ENCODE measurements around the gene PVALB.
"Not testable (repeated sequence)": the region's sequence is repeated elsewhere in the genome, so short reads cannot be mapped to it uniquely, and the experiment has no call there.

The PVALB gene

GRCh38 chr22:36754881-36755280 lies 62.0 kb downstream of the PVALB start:
- DNase-seq: not testable (repeated sequence)

DNA sequence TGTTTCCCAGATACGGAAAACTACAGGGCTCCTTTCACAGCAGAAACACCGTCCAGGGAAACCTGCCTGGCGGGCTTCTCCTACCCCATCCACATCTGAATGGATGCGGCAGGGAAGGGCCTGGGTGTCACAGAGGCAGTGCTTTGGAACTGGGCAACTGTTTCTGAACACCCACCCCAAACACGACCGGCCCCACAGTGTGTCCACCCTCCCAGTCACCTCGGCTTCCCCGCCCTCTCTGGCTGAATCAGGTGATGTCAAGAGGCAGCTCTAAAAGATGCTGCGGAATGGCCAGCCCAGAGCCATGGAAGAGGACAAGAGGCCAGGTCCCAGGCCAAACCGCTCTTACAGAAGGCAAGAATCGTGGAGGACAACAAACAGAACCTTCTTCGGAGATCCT lies 62.9 kb downstream of the PVALB start:
- DNase-seq: no peak

DNA sequence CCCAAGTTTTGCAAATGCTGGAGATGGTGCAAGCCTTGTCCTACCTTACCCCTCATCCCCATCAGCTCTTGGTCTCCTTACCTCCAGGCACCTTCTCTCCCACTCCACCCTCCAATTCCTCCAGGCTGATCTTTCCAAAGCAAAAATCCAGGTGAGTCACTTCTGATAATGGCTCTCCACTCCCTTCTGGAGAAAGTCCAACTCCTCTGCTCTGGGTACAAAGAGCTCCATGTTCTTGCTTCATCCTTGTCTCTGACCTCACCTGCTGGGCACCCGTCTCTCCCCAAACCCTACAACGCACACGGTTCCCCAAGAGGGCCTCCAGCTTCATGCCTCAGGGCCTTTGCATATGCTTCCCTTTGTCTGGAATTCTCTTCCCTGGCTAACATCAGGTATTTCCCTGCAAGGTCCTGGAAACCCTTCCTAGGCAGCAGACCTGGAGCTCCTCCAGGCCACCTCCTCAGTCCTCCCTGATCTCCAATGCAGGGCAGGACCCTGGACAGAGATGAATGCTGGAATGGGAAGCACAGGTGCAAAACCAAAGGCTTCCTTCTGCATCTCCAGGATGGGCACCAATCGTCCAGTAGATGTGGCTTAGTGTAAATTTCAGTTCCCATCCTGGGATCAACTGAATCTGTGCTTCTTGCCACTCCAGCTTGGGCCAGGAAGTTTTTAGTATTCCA lies 63.6 kb downstream of the PVALB start:
- DNase-seq: no peak

All from NCI-H1436 treated with DMSO at 0.1 percent for 48 hours (cell line).